ENCODE measurements around the gene TTC38.

The TTC38 gene

GRCh38 chr22:46224044-46224897, 43.5 kb upstream of the TTC38 start:
- TF ChIP-seq CTCF (IDR thresholded peaks at IDR 0.05; ENCODE audit: low read depth, low read length, poor library complexity, severe bottlenecking) (no peak), EZH2phosphoT487 (IDR thresholded peaks at IDR 0.05; ENCODE audit: borderline replicate concordance, low read length) (no peak)
- Histone ChIP-seq H3K4me3 (ENCODE audit: low read length) (no peak overlapping the region), H3K36me3 (ENCODE audit: control insufficient read depth, low read length) (no peaks in the 10 kb centered on the region), H3K27ac (ENCODE audit: low read depth, low read length) (no peak overlapping the region), H3K79me2 (ENCODE audit: control insufficient read depth, low read length) (no peaks in the 10 kb centered on the region), H3F3A (ENCODE audit: control insufficient read depth, insufficient read depth) (no peaks in the 10 kb centered on the region), H3K9me3 (ENCODE audit: control insufficient read depth, insufficient read depth, low read length) (no peaks in the 10 kb centered on the region), H3K4me1 (ENCODE audit: control insufficient read depth, low read length) (0 out of 2 replicates have a peak, but pooled peaks cover 5% of the 10 kb centered on the region), H3K4me2 (ENCODE audit: low read length) (no peak overlapping the region), H3K27me3 (ENCODE audit: control insufficient read depth, low read length) (no peaks in the 10 kb centered on the region), H3K9me2 (replicated peaks; ENCODE audit: control insufficient read depth, low read length) (no peaks in the 10 kb centered on the region), H4K20me1 (ENCODE audit: control insufficient read depth, insufficient read depth, low read depth, low read length) (no peaks in the 10 kb centered on the region)

- no peak for TF ChIP-seq CTCF (IDR thresholded peaks at IDR 0.05; ENCODE audit: low read depth, low read length, poor library complexity, severe bottlenecking)
- TF ChIP-seq EZH2phosphoT487 (IDR thresholded peaks at IDR 0.05; ENCODE audit: borderline replicate concordance, low read length) = no peak
Observed at GRCh38 chr22:46224898-46225290, 42.9 kb upstream of the TTC38 start.

GRCh38 chr22:46225631-46226030, 42.2 kb upstream of the TTC38 start:
- no peak for TF ChIP-seq CTCF (IDR thresholded peaks at IDR 0.05; ENCODE audit: low read depth, low read length, poor library complexity, severe bottlenecking)
- TF ChIP-seq EZH2phosphoT487 (IDR thresholded peaks at IDR 0.05; ENCODE audit: borderline replicate concordance, low read length) = no peak
- Histone ChIP-seq H3K4me2 (ENCODE audit: low read length) (no peak overlapping the region), H3K9me2 (replicated peaks; ENCODE audit: control insufficient read depth, low read length) (no peaks in the 10 kb centered on the region), H3K27me3 (ENCODE audit: control insufficient read depth, low read length) (no peaks in the 10 kb centered on the region), H3K9me3 (ENCODE audit: control insufficient read depth, insufficient read depth, low read length) (no peaks in the 10 kb centered on the region), H4K20me1 (ENCODE audit: control insufficient read depth, insufficient read depth, low read depth, low read length) (no peaks in the 10 kb centered on the region), H3K4me1 (ENCODE audit: control insufficient read depth, low read length) (0 out of 2 replicates have a peak, but pooled peaks cover 5% of the 10 kb centered on the region), H3K4me3 (ENCODE audit: low read length) (no peak overlapping the region), H3K36me3 (ENCODE audit: control insufficient read depth, low read length) (no peaks in the 10 kb centered on the region), H3K79me2 (ENCODE audit: control insufficient read depth, low read length) (no peaks in the 10 kb centered on the region), H3F3A (ENCODE audit: control insufficient read depth, insufficient read depth) (no peaks in the 10 kb centered on the region), H3K27ac (ENCODE audit: low read depth, low read length) (no peak overlapping the region)

More at GRCh38 chr22:46224898-46225290, 42.9 kb upstream of the TTC38 start:
- H3K9me3 ChIP-seq (ENCODE audit: control insufficient read depth, insufficient read depth, low read length) = no peaks in the 10 kb centered on the region
- no peak overlapping the region for H3K27ac ChIP-seq (ENCODE audit: low read depth, low read length)
- no peaks in the 10 kb centered on the region for H3K9me2 ChIP-seq (replicated peaks; ENCODE audit: control insufficient read depth, low read length)
- H3K79me2 ChIP-seq (ENCODE audit: control insufficient read depth, low read length) = no peaks in the 10 kb centered on the region
- H3F3A ChIP-seq (ENCODE audit: control insufficient read depth, insufficient read depth) = no peaks in the 10 kb centered on the region
- H3K27me3 ChIP-seq (ENCODE audit: control insufficient read depth, low read length) = no peaks in the 10 kb centered on the region
- H3K36me3 ChIP-seq (ENCODE audit: control insufficient read depth, low read length) = no peaks in the 10 kb centered on the region
- no peak overlapping the region for H3K4me2 ChIP-seq (ENCODE audit: low read length)
- no peak overlapping the region for H3K4me3 ChIP-seq (ENCODE audit: low read length)
- 0 out of 2 replicates have a peak, but pooled peaks cover 5% of the 10 kb centered on the region for H3K4me1 ChIP-seq (ENCODE audit: control insufficient read depth, low read length)
- no peaks in the 10 kb centered on the region for H4K20me1 ChIP-seq (ENCODE audit: control insufficient read depth, insufficient read depth, low read depth, low read length)
